PFSK-1 (cell line): ENCODE data around the gene SH2B2.

ENCODE experiments used
- POLR2AphosphoS5 ChIP-seq: IDR thresholded peaks from 2 replicates; pipeline ENCODE4 v1.6.1; 2012; ENCODE audit warnings: low read depth, mild to moderate bottlenecking, control low read depth, low read length, moderate library complexity
- REST ChIP-seq, 2 experiments: IDR thresholded peaks; 2 replicates each; pipeline versions ENCODE4 v1.6.1 to v1.8.0; 2011 to 2012; ENCODE audit warnings: low read depth in 2 of 2, low read length in 2 of 2, control low read depth in 1 of 2, inconsistent platforms in 1 of 2, mild to moderate bottlenecking in 1 of 2, moderate library complexity in 1 of 2; ENCODE audit not compliant: insufficient read depth in 1 of 2
- SIN3A ChIP-seq: IDR thresholded peaks from 2 replicates; pipeline ENCODE4 v1.6.1; 2012; ENCODE audit warnings: mild to moderate bottlenecking, low read length, moderate library complexity, borderline replicate concordance; ENCODE audit not compliant: insufficient read depth
- TAF1 ChIP-seq: IDR thresholded peaks from 2 replicates; pipeline ENCODE4 v1.6.1; 2012; ENCODE audit warnings: low read length, control low read depth, borderline replicate concordance; ENCODE audit not compliant: insufficient read depth

- no peak for TF ChIP-seq TAF1
- TF ChIP-seq POLR2AphosphoS5 = no peak
- TF ChIP-seq SIN3A = no peak
- no peak for TF ChIP-seq REST (IDR thresholded peaks at IDR 0.05; ENCODE audit: insufficient read depth in 1 of 2, low read depth in 2 of 2, low read length in 2 of 2)
These were observed 16.3 kb upstream of the SH2B2 start for GRCh38 chr7:102270178-102270887.
